ENCODE results near the gene LHFPL2. TPM values are rescaled to one million over a fixed set of nuclear protein-coding genes. Genes with fewer than 3 reads are reported as not detected.

The LHFPL2 gene
- total and polyA plus RNA-seq, 2 of the 4 experiments (the other 2 are of a cell fraction), result 6.5 to 11.3 TPM

- dilution Hi-C loops (cut with HindIII; ENCODE audit: low sequenced_read_pairs, unreplicated experiment), result no loop called here
- H3K4me2 ChIP-seq (ENCODE audit: low read depth, low read length), result no peak overlapping the region
- ChIA-PET CTCF (no interaction called here), POLR2A (ENCODE audit: unreplicated experiment) (no interaction called here)
- H2BK5ac ChIP-seq (ENCODE audit: low read depth, low read length, poor library complexity, severe bottlenecking), result no peak overlapping the region
- no peak overlapping the region for H2AFZ ChIP-seq (replicated peaks; ENCODE audit: low read length, poor library complexity)
- H3K9me3 ChIP-seq (ENCODE audit: control insufficient read depth, insufficient read depth, low read length), result no peaks in the 10 kb centered on the region
- no peak overlapping the region for H2BK120ac ChIP-seq (ENCODE audit: low read depth, low read length)
- no peak overlapping the region for H3K14ac ChIP-seq (replicated peaks; ENCODE audit: low read depth, low read length)
- peaks cover 27 to 49% of the 10 kb centered on the region in 2 experiments for H3K79me1 ChIP-seq (ENCODE audit: low read depth in 1 of 2, low read length in 2 of 2)
- peaks cover 19% of the 10 kb centered on the region for H3K9me1 ChIP-seq (ENCODE audit: insufficient read depth, low read length)
- no peak overlapping the region for H3K4ac ChIP-seq (ENCODE audit: low read depth, low read length)
- H4K8ac ChIP-seq (ENCODE audit: low read depth in 2 of 2, low read length in 2 of 2), result no peak overlapping the region
- BruUV-seq (replicated peaks), result no TSS peak
- TF ChIP-seq POLR2A (IDR thresholded peaks at IDR 0.05; ENCODE audit: low read depth, low read length) (no peak), RCOR1 (IDR thresholded peaks at IDR 0.05; ENCODE audit: insufficient replicate concordance, low read length) (no peak), BHLHE40 (IDR thresholded peaks at IDR 0.05; ENCODE audit: low read depth, low read length) (no peak), MXI1 (IDR thresholded peaks at IDR 0.05; ENCODE audit: borderline replicate concordance, low read depth, low read length) (no peak), NFE2L2 (IDR thresholded peaks at IDR 0.05; ENCODE audit: low read depth, low read length) (no peak), MAZ (IDR thresholded peaks at IDR 0.05; ENCODE audit: borderline replicate concordance, low read depth, low read length) (no peak)
- TF ChIP-seq, protein P1, sequence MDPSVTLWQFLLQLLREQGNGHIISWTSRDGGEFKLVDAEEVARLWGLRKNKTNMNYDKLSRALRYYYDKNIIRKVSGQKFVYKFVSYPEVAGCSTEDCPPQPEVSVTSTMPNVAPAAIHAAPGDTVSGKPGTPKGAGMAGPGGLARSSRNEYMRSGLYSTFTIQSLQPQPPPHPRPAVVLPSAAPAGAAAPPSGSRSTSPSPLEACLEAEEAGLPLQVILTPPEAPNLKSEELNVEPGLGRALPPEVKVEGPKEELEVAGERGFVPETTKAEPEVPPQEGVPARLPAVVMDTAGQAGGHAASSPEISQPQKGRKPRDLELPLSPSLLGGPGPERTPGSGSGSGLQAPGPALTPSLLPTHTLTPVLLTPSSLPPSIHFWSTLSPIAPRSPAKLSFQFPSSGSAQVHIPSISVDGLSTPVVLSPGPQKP (IDR thresholded peaks at IDR 0.05; ENCODE audit: borderline replicate concordance, low read depth, low read length), result no peak
- 0 out of 2 replicates have a peak overlapping the region, but pooled peaks have one; percentile 10 for H3K18ac ChIP-seq (ENCODE audit: low read depth, low read length)
- no peak overlapping the region for H2BK15ac ChIP-seq (ENCODE audit: low read depth, low read length)
- H3K36me3 ChIP-seq (ENCODE audit: control insufficient read depth, insufficient read depth, low read length), result peaks cover 13% of the 10 kb centered on the region; the same call in 1 of the 2 replicates
- H3K27me3 ChIP-seq (ENCODE audit: control insufficient read depth, insufficient read depth, low read length), result no peaks in the 10 kb centered on the region
- H2AK9ac ChIP-seq (replicated peaks; ENCODE audit: low read depth, low read length, poor library complexity), result no peak overlapping the region
- no peak overlapping the region for H2AK5ac ChIP-seq (ENCODE audit: low read depth, low read length)
- peaks cover 16% of the 10 kb centered on the region; the same call in 1 of the 2 replicates for H4K20me1 ChIP-seq (ENCODE audit: insufficient read depth, low read length)
- DNase-seq (no peak), ATAC-seq (ENCODE audit: low read depth) (no peak)
- H3K27ac ChIP-seq (ENCODE audit: insufficient read depth, low read length), result no peak overlapping the region
- H3K4me3 ChIP-seq (ENCODE audit: insufficient read depth, low read depth, low read length), result no peak overlapping the region
- no peak overlapping the region for H3K9ac ChIP-seq (ENCODE audit: low read depth, low read length)
- no peak overlapping the region for H4K5ac ChIP-seq (ENCODE audit: low read depth, low read length)
- H3K56ac ChIP-seq (ENCODE audit: extremely low read depth, insufficient read depth, low read length), result no peak overlapping the region
- 0 out of 2 replicates have a peak overlapping the region, but pooled peaks have one; percentile 2 for H2BK20ac ChIP-seq (ENCODE audit: low read depth, low read length)
- intact Hi-C loops (cut with micrococcal nuclease), result no loop called here
- H3K4me1 ChIP-seq (ENCODE audit: control insufficient read depth, insufficient read depth, low read length), result peaks cover 21% of the 10 kb centered on the region
- H3K23ac ChIP-seq (ENCODE audit: low read depth, low read length), result no peak overlapping the region
- no peak overlapping the region for H4K91ac ChIP-seq (ENCODE audit: insufficient read depth, low read depth, low read length)
- WGBS, 2 experiments (ENCODE audit: extremely low coverage in 2 of 2, insufficient read length in 1 of 2), result no CpG with 5 or more reads among the region's 2 CpGs
- in situ Hi-C loops (cut with MboI; ENCODE audit: low sequenced_read_pairs), result no loop called here
Measured at GRCh38 chr5:78613151-78613533, 35.4 kb downstream of the LHFPL2 start.

Data from IMR-90 (cell line).